Upper lobe of left lung (tissue), 4 donors: ENCODE results near the gene TTC28.

Experiments used
- EP300 ChIP-seq, 4 donors: sonication (generic); formaldehyde crosslinking; IDR thresholded peaks; one replicate each; pipeline ENCODE4 v1.5.1; 2017; ENCODE audit warnings: antibody characterized with exemption in 4 of 4, control low read depth in 2 of 4
- POLR2A ChIP-seq, 4 donors: fragments of 450-650 bp; IDR thresholded peaks; one replicate each; pipeline ENCODE4 v1.5.1; 2016 to 2017; ENCODE audit warnings: antibody characterized with exemption in 4 of 4, mild to moderate bottlenecking in 2 of 4
- POLR2AphosphoS5 ChIP-seq, 2 donors: sonication (generic); formaldehyde crosslinking; IDR thresholded peaks; one replicate each; pipeline ENCODE4 v1.5.1; 2017; ENCODE audit warnings: antibody characterized with exemption in 2 of 2
- TF ChIP-seq, protein P1 (sequence below), 6 experiments: fragments of 450-650 bp in 4 of 6; fragments of 200-600 bp in 2 of 6; sonication (generic) in 2 of 6; IDR thresholded peaks; one replicate each; pipeline ENCODE4 v1.5.1; 2016 to 2019; ENCODE audit warnings: antibody characterized with exemption in 6 of 6

DNA sequence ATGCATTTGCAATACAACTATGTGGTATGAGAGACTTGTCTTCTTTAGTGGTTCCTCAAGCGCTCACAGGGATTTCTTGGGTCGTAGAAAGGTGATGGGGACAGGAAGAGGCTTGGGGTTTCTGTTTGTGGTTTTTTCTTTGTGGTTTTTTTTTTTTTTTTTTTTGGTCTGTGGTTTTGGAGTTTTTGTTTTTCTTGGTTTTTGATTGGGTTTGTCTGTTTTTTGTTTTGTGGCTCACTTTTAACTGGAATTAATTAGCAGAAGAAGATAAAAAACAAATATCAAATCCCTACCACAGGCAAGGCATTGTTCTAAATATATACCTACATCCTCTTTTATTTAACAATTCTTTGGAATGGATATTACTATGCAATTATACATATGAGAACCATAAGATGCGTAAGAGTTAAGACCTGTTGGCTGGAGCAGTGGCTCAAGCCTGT lies 5.5 kb downstream of the TTC28 start:
- TF ChIP-seq, protein P1, sequence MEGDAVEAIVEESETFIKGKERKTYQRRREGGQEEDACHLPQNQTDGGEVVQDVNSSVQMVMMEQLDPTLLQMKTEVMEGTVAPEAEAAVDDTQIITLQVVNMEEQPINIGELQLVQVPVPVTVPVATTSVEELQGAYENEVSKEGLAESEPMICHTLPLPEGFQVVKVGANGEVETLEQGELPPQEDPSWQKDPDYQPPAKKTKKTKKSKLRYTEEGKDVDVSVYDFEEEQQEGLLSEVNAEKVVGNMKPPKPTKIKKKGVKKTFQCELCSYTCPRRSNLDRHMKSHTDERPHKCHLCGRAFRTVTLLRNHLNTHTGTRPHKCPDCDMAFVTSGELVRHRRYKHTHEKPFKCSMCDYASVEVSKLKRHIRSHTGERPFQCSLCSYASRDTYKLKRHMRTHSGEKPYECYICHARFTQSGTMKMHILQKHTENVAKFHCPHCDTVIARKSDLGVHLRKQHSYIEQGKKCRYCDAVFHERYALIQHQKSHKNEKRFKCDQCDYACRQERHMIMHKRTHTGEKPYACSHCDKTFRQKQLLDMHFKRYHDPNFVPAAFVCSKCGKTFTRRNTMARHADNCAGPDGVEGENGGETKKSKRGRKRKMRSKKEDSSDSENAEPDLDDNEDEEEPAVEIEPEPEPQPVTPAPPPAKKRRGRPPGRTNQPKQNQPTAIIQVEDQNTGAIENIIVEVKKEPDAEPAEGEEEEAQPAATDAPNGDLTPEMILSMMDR (IDR thresholded peaks at IDR 0.05), result no peak
- no peak for TF ChIP-seq POLR2A (IDR thresholded peaks at IDR 0.05)
- TF ChIP-seq POLR2AphosphoS5 (IDR thresholded peaks at IDR 0.05), result no peak
- no peak for TF ChIP-seq EP300 (IDR thresholded peaks at IDR 0.05)
